NCI-H146 (cell line): ENCODE data around the gene NRTN.
"Not testable (repeated sequence)": the region's sequence is repeated elsewhere in the genome, so short reads cannot be mapped to it uniquely, and the experiment has no call there.

Experiments used
- DNase-seq: peaks from one replicate; lab custom pipeline; 2025; lab: John Stamatoyannopoulos, UW

The NRTN gene

DNA sequence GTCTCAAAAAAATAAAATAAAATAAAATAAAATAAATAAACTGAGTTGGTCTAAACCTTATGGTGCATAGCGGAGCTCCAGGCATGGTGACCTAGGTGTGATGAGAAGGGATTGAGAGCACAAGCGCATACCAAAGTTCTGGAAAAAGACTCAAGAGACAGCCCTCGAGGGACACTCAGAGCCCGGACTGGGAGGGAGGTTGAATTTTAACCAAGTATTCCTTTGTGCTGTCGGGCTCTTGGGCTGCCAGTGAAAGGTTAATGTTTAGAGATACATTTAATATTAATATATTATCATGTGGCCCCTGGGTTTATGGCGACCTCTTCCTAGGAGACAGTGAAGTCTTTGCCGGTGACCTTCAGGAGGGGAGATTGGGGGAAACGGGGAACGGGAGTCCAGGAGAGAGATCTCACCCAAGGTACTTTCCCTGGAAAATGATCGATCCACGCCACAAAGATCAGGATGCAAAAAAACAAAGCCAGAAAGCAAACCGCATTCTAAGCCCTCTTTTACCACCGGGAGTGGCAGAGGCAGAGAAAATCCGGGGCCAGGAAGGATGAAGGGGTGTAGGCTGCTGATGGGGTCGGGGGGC lies 33.0 kb downstream of the NRTN start:
- no peak for DNase-seq

DNA sequence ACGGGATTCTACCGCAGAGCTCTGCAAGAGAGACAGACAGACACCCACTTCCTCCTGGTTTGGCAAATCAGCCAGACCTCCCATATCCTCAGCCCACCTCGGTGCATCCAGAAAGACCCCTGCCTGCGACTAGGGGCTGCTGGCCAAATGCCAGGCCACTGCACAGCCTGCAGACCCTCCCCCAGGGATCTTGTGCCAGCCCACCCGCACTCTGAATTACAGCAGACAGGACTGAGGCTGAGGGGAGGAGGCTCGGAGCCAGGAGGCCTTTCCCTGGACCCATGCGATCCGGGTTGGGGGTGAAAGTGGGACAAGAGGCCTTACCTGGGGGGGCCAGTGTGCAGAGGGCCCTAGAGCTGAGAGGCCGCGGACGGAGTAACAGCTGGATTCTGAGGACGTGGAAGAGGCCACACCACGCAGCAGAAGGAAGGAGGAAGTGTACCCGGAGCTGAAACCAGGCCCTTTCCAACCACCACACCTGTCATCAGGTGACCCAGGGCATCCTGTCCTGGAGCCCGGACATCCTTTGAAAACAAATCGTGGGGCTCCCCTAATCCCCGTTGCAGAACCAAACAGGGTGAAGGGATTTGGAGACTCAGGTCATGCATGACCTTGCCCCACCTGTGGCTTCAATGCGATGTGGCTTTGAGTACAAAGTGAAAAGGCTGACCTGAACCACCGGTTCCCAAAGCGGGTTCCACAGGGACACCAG lies 33.6 kb downstream of the NRTN start:
- no peak for DNase-seq

DNA sequence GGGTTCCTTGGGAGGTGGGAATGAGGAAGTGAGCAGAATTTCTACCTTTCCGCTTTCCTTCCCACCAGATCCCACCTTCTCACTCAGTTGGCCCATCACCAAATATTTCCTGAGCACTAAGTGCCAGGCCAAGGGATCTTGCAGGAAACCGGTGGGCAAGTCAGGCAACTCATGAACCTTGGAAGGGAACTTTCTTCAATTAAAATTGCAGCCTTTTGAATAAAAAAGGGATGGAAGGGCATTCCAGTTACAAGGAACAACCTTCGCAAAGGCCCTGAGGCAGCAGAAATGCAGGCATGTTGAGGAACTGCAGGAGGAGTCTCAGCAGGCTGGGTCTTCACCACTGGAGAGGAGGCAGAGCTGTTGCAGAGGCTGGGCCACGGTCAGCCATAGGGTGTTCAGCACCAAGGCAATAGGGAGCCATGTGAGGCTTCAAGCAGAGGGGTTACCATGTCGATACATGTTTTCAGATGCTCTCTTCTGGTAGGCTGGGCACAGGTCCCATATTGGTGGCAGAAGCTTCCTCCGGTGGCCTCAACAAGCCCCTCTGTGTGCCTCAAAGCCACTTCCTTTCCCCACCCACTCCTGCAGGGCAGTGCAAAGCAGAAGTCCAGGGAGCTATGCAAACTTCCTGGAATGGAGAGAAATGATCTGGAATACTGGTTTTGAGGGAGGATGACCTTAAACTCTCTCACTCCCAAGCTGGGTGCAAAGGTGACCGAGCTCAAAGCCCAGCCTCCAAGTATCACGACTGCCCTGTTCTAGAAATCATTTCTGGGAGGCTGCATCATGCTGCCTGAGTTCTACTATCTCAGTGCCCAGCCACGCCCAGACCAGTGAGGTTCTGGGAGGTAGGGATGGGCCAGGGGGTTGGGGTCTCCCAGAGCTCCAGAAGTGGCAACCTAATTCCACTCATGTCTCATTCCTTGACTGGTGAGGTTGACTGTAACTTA lies 34.5 kb downstream of the NRTN start, which contains the start of gene FUT6:
Gene FUT6 (minus strand): TSS at position 638 of the 953 bp plus-strand sequence. CDS start 7,135 bp downstream, outside the sequence.
- DNase-seq: no peak

DNA sequence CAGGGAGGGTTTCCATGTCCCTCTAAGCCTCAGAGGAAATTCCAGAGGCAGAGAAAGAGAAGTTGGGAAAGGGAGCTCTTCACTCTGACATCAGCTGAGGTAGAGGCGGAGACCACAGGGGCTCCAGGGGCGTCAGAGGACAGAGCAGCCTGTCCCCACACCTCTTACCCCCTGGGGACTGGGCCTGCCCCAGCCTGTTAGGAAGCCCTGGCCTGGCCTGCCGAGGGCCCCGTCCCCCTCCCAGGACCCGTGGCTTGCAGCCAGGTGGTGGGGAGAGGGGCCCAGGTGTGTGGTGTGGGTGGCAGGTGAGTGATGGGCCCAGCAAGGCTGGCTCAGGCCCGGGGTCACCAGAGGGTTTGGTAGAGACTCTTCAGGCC lies 36.9 kb downstream of the NRTN start:
- DNase-seq: not testable (repeated sequence)

DNA sequence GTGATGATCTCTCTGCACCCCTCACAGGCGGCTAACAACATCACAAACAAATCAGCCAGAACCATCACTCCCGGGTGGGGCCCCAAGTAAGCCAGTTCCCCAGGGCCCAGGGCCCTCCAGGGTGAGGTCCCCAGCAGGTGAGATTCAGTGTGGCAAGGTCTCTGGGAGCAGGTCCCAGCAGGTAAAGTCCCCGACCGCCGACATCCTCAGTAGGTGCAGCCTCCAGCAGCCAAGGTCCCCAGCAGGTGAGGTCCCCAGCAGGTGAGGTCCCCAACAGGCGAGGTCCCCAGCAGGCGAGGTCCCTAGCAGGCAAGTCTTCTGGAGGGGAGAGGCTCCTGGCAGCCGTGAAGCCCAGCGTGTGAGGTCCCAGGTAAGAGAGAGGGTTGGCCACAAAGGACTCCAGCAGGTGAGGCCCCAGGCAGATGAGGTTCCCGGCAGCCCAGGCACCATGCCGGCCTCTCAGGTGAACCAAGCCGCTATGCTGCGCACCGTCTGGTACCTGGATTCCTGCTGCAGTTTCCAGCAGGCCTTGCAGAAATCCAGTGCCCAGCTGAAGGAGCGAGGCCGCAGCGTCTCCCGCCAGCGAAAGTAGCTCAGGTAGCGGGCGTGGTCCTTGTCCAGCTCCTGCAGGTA lies 38.5 kb downstream of the NRTN start:
- no peak for DNase-seq

DNA sequence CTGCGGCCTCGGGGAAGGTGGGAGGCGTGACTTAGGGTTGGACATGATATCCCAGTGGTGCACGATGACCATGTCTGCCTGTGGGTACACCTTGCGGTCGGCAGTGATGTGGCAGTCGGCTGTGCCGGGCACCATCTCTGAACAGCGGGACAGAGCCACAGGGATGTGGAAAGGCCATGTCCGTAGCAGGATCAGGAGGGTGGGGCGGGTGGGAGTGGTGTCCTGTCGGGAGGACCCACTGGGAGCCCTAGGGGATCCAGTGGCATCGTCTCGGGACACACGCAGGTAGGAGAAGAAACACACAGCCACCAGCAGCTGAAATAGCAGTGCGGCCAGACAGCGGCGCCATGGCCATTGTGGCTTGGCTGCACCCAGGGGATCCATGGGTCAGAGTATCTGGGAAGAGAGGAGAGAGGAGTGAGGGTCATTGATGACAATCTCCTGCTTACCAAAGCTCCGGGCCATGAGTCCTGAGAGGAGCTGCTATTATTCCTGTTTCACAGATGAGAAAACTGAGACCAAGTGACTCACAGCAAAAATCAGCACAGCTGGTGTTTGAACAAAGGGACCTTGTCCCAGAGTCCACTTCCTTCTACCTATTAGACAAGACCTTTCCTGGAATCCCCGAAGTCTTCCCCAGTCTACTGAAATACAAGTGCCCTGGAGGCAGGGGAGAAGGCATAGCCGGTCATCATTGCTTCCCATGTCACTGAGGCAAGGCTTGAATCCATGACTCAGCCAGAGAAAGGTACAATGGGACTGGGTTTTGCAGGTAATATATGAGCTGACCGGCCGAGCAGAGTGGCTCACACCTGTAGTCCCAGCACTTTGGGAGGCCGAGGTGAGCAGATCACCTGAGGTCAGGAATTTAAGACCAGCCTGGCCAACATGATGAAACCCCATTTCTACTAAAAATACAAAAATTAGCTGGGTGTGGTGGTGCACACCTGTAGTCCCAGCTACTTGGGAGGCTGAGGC lies 39.9 kb downstream of the NRTN start:
- DNase-seq: no peak

DNA sequence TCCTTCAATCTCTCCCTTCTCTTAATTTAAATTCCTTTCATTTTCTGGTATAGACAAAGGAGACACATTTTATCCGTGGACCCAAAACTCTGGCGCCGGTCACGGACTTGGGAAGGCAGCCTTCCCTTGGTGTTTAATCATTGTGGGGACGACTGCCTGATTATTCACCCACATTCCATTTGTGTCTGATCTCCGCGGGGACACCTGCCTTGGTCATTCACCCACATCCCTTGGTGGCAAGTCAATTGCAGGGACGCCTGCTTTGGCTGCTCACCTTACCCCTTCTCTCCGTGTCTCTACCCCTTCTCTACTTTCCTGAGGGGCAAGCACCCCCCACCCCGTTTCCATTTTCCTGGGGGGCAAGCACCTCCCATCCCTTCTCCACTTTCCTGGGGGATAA lies 43.0 kb downstream of the NRTN start:
- not testable (repeated sequence) for DNase-seq

DNA sequence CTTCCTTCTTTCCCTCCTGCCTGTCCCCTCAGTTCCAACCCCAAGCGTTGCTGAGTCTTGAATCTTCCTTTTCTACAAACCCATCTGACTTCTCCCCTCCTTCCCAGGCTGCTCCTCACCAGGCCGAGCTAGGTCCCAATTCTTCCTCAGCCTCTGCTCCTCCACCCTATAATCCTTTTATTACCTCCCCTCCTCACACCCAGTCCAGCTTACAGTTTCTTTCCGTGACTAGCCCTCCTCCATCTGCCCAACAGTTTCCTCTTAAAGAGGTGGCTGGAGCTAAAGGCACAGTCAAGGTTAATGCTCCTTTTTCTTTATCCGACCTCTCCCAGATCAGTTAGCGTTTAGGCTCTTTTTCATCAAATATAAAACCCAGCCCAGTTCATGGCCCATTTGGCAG lies 43.8 kb downstream of the NRTN start:
- not testable (repeated sequence) for DNase-seq

DNA sequence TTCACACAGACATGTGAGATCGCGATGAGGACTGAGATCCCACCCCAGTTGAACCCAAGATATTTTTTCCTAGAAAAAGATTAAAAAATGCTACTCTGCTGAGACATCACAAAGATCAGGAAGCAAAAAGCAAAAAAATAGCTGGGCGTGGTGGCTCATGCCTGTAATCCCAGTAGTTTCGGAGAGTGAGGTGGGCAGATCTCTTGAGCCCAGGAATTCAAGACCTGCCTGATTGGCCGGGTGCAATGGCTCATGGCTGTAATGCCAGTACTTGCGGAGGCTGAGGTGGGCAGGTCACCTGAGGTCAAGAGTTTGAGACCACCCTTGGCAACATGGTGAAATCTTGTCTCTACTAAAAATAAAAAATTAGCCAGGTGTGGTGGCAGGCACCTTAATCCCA lies 45.3 kb downstream of the NRTN start:
- DNase-seq: no peak

DNA sequence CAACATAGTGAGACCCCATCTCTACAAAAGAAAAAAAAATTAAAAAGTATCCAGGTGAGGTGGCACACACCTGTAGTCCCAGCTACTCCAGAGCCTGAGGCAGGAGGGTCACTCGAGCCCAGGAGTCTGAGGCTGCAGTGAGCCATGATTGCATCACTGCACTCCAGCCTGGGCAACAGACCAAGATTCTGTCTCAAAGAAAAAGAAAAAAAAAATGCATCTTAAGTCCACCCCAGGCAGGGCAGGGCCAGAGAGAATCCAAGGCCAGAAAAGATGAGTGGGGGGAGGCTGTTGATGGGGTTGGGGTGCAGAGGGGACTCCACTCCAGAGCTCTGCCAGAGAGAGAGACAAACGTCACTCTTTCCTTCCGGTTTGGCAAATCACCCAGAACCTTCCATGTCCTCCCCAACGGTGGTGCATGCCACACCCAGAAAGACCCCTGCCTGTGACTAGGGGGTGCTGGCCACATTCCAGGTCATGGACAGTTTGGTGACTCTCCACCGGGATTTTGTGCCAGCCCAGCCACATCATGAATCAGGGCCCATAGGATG lies 46.0 kb downstream of the NRTN start:
- DNase-seq: no peak

DNA sequence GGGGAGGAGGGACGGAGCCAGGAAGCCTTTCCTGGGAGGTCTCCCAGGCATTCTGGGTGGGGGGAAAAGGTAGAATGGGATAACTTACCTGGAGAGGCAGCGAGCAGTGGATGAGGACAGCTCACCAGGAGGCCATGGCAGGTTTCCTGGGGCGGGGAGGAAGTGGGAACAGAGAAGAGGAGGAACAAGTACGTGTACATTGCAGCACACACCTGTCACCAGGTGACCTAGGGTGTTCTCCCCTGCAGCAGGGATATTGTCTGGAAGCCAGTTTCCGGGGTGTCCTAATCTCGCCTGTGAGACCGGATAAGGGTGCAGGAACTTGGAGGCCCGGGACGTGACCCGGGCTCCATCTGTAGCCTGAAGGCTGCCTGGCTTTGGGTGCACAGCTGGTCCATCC lies 46.4 kb downstream of the NRTN start, which contains the start of gene FUT3:
Gene FUT3 (minus strand): TSS at position 148 of the 400 bp plus-strand sequence.
- DNase-seq: no peak

DNA sequence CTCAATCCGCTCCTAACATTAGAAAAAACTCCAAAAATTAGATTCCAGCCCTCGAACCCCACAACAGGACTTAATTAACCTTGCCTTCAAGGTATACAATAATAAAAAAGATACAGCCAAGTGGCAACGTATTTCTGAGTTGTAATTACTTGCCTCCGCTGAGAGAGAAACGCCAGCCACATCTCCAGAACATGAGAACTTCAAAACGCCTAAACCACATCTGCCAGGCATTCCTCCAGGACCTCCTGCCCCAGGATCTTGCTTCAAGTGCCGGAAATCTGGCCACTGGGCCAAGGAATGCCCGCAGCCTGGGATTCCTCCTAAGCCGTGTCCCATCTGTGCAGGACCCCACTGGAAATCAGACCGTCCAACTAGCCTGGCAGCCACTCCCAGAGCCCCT lies 49.3 kb downstream of the NRTN start:
- not testable (repeated sequence) for DNase-seq

DNA sequence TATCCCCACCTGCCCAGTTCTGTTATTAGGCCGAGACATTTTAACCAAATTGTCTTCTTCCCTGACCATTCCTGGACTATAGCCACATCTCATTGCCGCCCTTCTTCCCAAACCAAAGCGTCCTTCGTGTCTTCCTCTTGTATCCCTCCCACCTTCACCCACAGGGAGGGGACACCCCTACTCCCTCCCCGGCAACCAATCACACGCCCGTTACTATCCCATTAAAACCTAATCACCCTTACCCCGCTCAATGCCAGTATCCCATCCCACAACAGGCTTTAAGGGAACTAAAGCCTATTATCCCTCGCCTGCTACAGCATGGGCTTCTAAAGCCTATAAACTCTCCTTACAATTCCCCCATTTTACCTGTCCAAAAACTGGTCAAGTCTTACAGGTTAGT lies 50.3 kb downstream of the NRTN start:
- DNase-seq: not testable (repeated sequence)

DNA sequence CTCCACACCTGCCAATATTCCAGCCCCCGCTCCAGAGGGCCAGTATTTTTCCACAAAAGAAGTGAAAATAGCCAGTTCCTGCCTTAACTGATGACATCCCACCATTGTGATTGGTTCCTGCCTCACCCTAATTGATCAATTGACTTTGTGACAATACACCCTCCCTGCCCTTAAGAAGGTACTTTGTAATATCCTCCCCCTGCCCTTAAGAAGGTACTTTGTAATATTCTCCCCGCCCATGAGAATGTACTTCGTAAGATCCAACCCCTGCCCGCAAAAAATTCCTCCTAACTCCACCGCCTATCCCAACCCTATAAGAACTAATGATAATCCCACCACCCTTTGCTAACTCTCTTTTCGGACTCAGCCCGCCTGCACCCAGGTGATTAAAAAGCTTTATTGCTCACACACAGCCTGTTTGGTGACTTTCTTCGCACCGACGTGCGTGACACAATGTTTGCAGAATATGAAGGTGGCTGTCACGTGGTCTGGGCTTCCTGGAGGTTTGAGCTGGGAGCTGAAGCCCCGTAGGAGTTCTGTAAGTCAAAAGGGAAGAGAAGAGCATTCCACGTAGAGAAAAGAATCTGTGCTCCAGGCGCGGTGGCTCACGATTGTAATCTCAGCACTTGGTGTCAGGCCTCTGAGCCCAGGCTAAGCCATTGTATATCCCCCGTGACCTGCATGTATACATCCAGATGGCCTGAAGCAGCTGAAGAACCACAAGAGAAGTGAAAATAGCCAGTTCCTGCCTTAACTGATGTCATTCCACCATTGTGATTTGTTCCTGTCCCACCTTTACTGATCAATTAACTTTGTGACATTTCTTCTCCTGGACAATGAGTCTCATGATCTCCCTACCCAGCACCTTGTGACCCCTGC lies 52.6 kb downstream of the NRTN start:
- DNase-seq: no peak

DNA sequence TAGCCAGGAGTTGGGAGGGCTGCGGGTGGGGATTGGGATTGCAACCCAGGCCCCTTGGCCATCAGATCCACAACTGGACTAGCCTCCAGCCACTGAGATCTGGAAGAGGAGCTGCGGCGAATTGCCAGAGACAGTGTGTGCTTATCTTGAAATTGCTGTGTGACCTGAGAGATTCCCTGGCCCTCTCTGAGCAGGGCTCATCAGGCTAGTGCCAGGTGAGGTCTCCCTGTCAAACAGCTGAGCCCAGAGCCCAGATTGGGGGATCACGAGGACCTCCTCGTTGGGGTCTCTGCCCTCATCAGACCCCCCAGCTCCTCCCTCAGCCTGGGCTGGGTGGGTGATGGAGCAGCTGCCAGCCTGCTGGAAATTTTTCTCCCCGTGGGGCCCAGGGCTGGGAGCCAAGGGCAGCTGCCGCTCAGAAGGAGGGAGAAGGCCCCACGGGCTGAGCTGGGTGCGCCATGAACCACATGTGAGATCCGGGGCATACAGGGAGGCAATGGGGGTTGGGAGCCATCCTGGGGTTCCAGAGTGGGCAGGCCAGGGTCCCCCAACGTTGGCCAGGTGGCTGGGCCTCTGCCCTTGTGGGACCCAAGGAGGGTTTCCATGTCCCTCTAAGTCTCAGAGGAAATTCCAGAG lies 58.3 kb downstream of the NRTN start:
- DNase-seq: no peak

DNA sequence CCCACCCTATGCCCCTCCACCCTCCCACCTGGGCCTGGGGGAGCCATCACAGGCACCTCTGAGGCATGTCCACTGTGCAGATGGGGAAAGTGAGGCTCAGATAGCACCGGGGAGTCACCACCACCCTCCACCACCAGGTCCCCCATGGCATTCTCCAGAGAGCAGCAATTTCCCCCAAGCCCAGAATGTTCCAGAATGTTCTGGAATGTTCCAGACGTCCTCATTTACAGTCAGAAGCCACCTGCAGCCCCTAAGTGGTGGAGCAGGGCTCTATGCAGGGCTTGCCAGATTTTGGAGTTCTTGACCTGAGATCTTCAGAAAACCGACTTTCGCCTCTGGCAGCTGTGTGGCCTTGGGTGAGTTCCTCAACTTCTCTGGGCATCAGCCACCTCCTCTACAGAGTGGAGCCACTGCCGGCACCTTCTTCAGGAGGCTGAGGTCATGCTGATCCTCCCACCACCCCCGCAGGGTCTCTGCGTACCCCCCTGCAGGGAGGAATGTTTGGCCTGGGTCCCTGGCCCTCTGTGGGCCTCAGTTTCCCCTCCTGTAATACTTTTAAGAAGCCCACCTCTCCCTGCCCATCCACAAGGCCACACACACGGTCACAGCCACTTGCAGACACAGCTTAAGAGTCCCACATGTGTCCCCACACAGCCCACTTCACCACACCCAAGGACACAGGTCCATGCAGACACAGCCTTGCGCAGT lies 59.3 kb downstream of the NRTN start:
- DNase-seq: no peak

DNA sequence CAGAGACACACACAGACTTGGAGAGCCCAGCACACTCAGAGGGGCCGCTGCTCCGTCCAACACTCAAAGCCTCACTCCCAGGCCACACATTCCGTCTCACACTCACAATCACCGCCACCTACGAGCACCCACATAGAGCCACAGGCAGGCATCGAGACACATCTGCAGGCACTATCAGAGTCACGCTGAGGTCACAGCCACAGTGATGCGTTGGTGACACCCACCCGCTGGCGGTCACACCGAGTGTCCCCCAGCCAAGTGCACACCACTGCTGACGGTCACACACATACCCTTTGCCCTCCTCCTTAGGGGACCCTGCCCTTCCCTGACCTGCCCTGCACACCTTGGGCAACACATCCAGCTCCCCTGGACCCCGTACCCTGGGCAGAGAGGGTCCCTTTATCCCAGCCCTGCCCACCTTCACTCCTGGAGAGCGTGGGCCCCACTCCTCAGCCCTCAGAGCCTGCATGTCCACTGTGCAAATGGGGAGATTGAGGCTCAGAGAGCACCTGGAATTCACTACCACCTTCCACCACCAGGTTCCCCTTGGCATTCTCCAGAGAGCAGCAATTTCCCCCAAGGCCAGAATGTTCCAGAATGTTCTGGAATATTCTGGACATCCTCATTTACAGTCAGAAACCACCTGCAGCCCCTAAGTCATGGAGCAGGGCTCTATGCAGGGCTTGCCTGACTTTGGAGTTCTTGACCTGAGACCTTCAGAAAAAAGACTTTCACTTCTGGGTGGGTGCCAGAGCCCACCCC lies 60.0 kb downstream of the NRTN start:
- DNase-seq: no peak

DNA sequence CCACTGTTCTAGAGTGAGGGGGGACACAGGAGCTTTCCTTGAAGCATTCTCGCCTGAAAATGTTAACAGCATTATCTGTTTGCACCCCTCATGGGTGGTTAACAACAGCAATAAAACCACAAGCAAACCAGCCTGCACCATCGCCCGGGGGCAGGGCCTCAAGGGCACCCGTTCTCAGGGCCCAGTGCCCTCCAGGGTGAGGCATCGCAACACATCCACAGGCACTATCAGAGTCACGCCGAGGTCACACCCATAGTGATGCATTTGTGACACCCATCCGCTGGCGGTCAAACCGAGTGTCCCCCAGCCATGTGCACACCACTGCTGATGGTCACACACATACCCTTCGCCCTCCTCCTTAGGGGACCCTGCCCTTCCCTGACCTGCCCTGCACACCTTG lies 60.9 kb downstream of the NRTN start:
- no peak for DNase-seq
